Calu3 (cell line): ENCODE results near the gene SASS6. TPM values are rescaled to one million over a fixed set of nuclear protein-coding genes. Genes with fewer than 3 reads are reported as not detected.

Experiments
- BruUV-seq: library from RNA; stranded (reverse); fragments of 400-500 nt; replicated peaks from 2 replicates; lab custom pipeline; 2021; lab: Mats Ljungman, UMichigan
- CTCF ChIA-PET: fragments of 300-600 bp; sonication (Branson Sonifier 250); formaldehyde crosslinking; loops from one replicate; lab custom pipeline; 2022; ENCODE audit warnings: antibody characterized with exemption; lab: Charles Lee
- DNase-seq: peaks from one replicate; pipeline ENCODE4 v3.0.0; 2022
- H3K27ac Mint-ChIP-seq: one replicate; pipeline ENCODE4 v1.8.0; 2022; ENCODE audit warnings: mixed read lengths; ENCODE audit not compliant: unreplicated experiment
- H3K27me3 Mint-ChIP-seq: one replicate; pipeline ENCODE4 v1.8.0; 2022; ENCODE audit warnings: mixed read lengths; ENCODE audit not compliant: unreplicated experiment
- H3K36me3 Mint-ChIP-seq: one replicate; pipeline ENCODE4 v1.8.0; 2022; ENCODE audit warnings: mild to moderate bottlenecking, moderate library complexity, mixed read lengths; ENCODE audit not compliant: insufficient read depth, unreplicated experiment
- H3K4me1 Mint-ChIP-seq: one replicate; pipeline ENCODE4 v1.8.0; 2022; ENCODE audit warnings: mild to moderate bottlenecking, low read depth, mixed read lengths; ENCODE audit not compliant: unreplicated experiment
- H3K4me3 Mint-ChIP-seq: one replicate; pipeline ENCODE4 v1.8.0; 2022; ENCODE audit warnings: mild to moderate bottlenecking, low read depth, moderate library complexity, mixed read lengths; ENCODE audit not compliant: unreplicated experiment
- H3K9me3 Mint-ChIP-seq: one replicate; pipeline ENCODE4 v1.8.0; 2022; ENCODE audit warnings: low read depth, mixed read lengths; ENCODE audit not compliant: unreplicated experiment
- intact Hi-C: fragments of 100-400 bp; cut with micrococcal nuclease; formaldehyde crosslinking; loops from one replicate; pipeline ENCODE4 v1.10.0; 2022; ENCODE audit not compliant: unreplicated experiment
- total RNA-seq: library from RNA; stranded (reverse); gene quantifications from 2 replicates; pipeline ENCODE4 v1.2.3, GENCODE V29; 2022
- TF ChIP-seq, protein P1 (sequence below): fragments of 200-600 bp; IDR thresholded peaks from one replicate; pipeline ENCODE4 v1.8.0; 2022; ENCODE audit warnings: antibody characterized with exemption; ENCODE audit not compliant: unreplicated experiment

Gene SASS6
- total RNA-seq, 1 experiment from 2014 or later, result 8.2 TPM

DNA sequence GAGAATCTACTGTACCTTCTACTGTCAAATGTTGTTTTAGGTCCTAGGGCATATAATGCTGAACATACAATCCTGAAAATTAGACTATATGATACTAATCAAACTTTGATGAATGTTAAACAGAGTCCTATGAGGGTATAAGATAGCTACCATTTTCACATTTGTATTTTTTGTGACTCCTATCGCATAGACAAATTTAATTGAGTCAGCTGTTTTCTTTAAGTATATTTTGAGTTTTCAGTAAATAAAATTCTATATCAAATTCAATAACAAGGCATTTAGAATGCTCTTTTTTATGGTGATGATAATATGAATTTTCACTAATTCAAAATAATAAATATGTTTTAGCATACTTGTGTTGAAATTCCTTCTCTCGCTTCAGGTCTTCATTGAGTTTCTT is 35.3 kb upstream of the SASS6 start:
- Mint-ChIP-seq H3K9me3 (peaks cover 2% of the 10 kb centered on the region), H3K27ac (no peak overlapping the region), H3K4me1 (no peaks in the 10 kb centered on the region), H3K4me3 (no peak overlapping the region), H3K27me3 (no peaks in the 10 kb centered on the region), H3K36me3 (no peaks in the 10 kb centered on the region)
- DNase-seq, result no peak
- CTCF ChIA-PET, result no interaction called here
- no TSS peak for BruUV-seq
- intact Hi-C loops, result no loop called here
- TF ChIP-seq, protein P1, sequence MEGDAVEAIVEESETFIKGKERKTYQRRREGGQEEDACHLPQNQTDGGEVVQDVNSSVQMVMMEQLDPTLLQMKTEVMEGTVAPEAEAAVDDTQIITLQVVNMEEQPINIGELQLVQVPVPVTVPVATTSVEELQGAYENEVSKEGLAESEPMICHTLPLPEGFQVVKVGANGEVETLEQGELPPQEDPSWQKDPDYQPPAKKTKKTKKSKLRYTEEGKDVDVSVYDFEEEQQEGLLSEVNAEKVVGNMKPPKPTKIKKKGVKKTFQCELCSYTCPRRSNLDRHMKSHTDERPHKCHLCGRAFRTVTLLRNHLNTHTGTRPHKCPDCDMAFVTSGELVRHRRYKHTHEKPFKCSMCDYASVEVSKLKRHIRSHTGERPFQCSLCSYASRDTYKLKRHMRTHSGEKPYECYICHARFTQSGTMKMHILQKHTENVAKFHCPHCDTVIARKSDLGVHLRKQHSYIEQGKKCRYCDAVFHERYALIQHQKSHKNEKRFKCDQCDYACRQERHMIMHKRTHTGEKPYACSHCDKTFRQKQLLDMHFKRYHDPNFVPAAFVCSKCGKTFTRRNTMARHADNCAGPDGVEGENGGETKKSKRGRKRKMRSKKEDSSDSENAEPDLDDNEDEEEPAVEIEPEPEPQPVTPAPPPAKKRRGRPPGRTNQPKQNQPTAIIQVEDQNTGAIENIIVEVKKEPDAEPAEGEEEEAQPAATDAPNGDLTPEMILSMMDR, result no peak

DNA sequence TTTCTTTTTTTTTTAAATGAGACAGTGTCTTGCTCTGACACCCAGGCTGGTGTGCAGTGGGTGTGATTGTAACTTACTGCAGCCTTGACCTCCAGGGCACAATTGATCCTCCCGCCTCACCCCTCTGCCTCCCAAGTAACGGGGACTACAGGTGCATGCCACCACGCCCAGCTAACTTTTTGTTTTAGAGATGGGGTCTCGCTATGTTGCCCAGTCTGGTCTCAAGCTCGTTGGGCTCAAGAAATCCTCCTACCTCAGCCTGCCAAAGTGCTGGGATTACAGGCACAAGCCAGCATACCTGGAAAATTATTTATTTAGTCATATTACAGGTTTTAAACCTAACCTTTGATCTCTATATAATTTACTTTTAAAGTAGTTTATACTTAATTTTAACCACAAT is 32.0 kb upstream of the SASS6 start:
- no peaks in the 10 kb centered on the region for H3K36me3 Mint-ChIP-seq
- no peak overlapping the region for H3K27ac Mint-ChIP-seq
- TF ChIP-seq, protein P1, result no peak
- no peaks in the 10 kb centered on the region for H3K27me3 Mint-ChIP-seq
- DNase-seq, result no peak
- H3K4me3 Mint-ChIP-seq, result no peak overlapping the region
- CTCF ChIA-PET, result no interaction called here
- H3K4me1 Mint-ChIP-seq, result no peaks in the 10 kb centered on the region
- H3K9me3 Mint-ChIP-seq, result peaks cover 2% of the 10 kb centered on the region
- intact Hi-C loops, result no loop called here
- no TSS peak for BruUV-seq

DNA sequence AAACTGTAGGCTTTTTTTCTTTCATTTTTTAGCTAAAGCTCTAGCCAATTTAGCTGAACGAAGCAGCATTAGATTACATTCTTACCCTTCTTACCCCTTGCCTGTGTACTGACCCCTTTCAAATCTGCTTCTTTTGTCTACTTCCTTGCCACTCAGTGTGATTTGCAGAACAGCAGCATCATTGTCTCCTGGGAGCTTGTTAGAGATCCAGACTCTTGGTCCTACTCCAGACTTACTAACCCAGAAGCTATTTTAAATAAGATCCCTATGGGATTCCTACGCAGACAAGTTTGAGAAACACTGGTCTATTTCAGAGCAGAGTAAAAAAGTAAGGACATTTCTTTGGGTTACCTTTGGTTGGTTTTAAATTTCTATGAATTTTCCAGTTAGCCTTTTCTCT is 31.5 kb upstream of the SASS6 start:
- Mint-ChIP-seq H3K27me3 (no peaks in the 10 kb centered on the region), H3K4me1 (no peaks in the 10 kb centered on the region), H3K9me3 (peaks cover 2% of the 10 kb centered on the region), H3K36me3 (no peaks in the 10 kb centered on the region), H3K4me3 (no peak overlapping the region), H3K27ac (no peak overlapping the region)
- no peak for DNase-seq
- no TSS peak for BruUV-seq
- CTCF ChIA-PET, result no interaction called here
- intact Hi-C loops, result no loop called here
- TF ChIP-seq, protein P1, result no peak

DNA sequence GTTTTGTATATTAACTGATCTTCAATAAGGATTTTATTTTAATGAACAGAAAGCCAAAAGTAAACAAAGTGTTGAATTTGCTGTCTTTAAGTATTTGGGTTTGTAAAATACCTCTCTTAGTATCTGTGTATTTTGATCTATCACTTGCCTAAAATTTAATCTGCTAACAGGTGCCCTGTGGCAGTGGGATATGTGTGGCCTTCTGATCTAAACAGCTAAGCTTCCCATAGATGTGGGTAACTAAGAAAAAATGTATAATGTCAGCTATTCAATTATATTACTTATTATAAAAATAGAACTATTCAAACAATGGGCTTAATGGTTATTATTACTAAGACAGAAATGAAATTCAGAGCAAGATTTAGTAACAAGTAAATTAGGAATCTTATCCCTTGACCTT is 30.2 kb upstream of the SASS6 start:
- Mint-ChIP-seq H3K27me3 (no peaks in the 10 kb centered on the region), H3K36me3 (no peaks in the 10 kb centered on the region), H3K4me3 (no peak overlapping the region), H3K4me1 (no peaks in the 10 kb centered on the region), H3K9me3 (peaks cover 2% of the 10 kb centered on the region), H3K27ac (no peak overlapping the region)
- intact Hi-C loops, result no loop called here
- TF ChIP-seq, protein P1, result no peak
- no TSS peak for BruUV-seq
- DNase-seq, result no peak
- CTCF ChIA-PET, result interaction anchor here (0.7 kb wide), 1 partner anchor 422 kb away, joined by 3 read pairs; no protein-coding TSS in a partner anchor
